NCI-H2029 (cell line): ENCODE measurements around the gene IGSF21.

ENCODE experiments used
- DNase-seq: peaks from one replicate; lab custom pipeline; 2025; lab: John Stamatoyannopoulos, UW

Gene IGSF21

GRCh38 chr1:18178111-18178510 lies 70.5 kb downstream of the IGSF21 start:
- DNase-seq = no peak

- no peak for DNase-seq
These were observed 71.4 kb downstream of the IGSF21 start for GRCh38 chr1:18179009-18179408.

- DNase-seq = peak; percentile 64
These were observed 75.0 kb downstream of the IGSF21 start for GRCh38 chr1:18182398-18183160.

GRCh38 chr1:18183533-18183932 lies 75.9 kb downstream of the IGSF21 start:
- DNase-seq = no peak

DNA sequence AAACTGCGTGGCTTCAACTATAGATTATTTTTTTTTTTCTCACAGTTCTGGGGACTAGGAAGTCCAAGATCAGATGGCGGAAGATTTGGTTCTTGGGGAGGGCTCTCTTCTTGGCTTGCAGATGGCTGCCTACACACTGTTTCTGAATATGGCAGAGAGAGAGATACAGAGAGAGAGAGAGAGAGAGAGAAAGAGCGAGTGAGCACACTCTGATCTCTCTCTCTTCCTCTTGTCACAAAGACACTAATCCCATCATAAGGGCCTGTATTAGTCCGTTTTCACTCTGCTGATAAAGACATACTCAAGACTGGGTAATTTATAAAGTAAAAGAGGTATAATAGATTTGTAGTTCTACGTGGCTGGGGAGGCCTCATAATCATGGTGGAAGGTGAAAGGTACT lies 79.5 kb downstream of the IGSF21 start:
- DNase-seq = no peak

- DNase-seq = no peak
These were observed 81.4 kb downstream of the IGSF21 start for GRCh38 chr1:18188820-18189517.

GRCh38 chr1:18190598-18190997 lies 83.0 kb downstream of the IGSF21 start:
- no peak for DNase-seq

DNA sequence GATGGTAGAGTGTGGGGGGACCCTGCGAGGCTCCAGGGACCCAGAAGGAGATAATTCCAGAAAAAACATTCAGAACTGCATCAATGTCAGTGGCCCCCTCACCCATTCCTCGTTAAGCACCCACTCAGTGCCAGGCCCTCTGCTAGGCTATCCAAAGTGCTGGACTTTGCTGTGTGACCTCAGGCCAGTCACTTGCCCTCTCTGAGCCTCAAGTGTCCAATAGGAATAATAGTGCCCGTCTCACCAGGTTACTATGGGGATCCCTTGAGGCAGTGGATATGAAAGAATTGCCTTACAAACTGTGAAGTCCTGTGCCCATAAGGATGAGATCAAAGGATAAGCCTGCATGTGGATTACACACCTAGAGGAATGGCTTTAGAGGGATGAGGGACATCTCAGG lies 83.4 kb downstream of the IGSF21 start:
- no peak for DNase-seq

DNA sequence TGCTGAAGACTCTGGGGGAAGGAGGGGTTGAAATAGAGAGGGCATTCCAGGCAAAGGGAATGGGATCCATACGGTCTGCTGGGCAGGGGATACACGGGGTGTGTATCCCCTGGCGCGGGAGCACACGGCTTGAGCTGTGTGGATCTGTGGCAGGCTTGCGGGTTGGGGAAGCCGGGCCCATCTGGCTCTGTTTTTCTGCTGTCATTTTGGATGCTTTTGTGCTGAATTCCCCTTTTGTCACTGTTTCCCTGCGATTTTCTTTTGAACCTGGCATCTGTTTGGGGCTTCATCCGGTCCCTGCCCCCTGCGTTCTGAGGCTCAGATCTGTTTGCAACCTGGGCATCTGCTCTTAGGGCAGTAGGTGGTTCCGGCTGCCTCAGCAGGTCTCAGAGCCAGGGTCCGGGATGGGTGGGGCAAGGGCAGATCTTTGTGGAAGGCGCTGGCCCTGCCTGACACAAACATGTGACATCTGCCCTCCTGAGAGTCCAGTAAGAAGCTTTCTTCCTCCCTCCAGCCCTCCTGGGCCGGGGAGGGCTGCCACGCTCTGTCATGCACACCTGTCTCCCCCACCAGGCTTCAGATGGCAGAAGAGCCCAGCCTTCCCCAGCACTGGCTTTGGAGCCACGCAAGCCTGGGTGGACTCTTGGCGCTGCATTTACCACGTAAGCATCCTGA lies 84.0 kb downstream of the IGSF21 start:
- no peak for DNase-seq

DNA sequence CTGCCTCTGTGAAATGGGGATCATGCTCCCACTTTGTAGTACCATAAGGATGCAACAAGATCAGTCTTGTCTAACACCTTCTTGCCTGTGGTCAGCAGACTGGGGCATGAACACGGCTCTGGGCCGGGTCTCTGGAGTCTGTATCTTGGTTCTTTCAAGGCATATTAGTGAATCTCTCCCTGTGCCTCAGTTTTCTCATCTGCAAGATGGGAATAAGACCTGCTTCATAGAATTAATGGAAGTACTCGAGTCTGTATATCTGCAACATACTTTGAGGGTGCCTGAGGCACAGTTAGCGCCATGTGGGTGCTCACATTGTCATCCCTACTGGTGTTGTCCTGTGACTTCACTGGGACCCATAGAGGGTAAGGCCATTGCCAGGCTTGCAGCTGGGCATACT lies 84.6 kb downstream of the IGSF21 start:
- DNase-seq = no peak

DNA sequence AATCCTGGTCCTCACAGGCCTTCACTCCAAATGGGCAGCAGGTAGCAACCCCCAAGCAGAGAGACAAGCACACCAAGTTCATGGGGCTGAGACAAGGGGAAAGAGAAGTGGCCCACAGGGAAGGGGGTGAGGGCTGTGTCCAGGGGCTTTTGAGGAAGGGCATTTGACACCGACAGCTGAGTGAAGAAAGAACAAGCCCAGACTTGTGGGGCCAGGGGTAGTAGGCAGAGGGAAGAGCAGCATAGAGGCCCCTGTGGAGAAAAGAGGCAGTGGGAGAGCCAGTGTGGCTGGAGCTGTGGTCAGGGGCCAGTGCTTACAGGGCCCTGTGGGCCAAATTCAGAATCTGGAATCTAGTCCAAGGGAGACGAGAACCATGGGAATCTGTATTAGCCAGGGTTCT lies 85.4 kb downstream of the IGSF21 start:
- DNase-seq = no peak

DNA sequence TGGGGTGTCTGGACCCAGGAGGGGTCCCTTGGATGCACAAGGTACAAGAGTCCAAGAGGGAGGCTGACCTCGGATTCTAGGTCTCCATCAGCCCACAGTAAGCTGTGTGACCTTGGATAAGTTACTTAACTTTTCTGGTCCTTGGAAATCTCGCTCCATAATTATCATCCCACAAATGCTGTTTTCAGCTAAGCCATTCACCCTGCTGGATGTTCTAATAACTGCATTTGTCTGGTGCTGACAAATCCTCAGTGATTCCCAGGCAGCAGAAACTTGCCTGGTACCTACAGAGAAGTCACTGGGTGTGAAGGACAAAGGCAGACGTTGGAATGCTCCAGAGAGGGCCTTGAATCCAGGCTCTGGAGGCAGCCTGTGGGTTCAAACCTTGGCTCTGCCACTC lies 89.7 kb downstream of the IGSF21 start:
- DNase-seq = no peak

DNA sequence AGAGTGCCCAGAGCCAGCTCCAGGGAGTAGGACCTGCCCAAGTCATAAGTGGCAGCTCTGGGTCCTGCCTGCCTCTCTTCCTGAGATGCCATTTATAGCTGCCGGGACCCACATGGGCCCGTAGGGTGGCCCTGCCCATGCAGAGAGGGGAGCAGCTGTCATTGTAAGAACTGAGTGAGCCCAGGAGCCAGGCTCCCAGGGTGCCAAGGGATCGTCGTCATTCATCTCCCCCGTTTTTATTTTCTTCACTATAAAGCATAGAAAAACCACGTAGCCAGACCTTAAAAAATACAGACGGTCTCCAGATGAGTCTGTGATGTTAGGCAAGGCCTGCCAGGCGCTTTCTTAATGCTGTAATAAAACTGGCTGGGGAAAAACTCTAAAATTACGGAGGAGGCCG lies 90.7 kb downstream of the IGSF21 start:
- no peak for DNase-seq

GRCh38 chr1:18199462-18199861 lies 91.9 kb downstream of the IGSF21 start:
- peak; percentile 14 for DNase-seq

- no peak for DNase-seq
These were observed 92.6 kb downstream of the IGSF21 start for GRCh38 chr1:18200136-18200717.

GRCh38 chr1:18200918-18201317 lies 93.3 kb downstream of the IGSF21 start:
- no peak for DNase-seq

DNA sequence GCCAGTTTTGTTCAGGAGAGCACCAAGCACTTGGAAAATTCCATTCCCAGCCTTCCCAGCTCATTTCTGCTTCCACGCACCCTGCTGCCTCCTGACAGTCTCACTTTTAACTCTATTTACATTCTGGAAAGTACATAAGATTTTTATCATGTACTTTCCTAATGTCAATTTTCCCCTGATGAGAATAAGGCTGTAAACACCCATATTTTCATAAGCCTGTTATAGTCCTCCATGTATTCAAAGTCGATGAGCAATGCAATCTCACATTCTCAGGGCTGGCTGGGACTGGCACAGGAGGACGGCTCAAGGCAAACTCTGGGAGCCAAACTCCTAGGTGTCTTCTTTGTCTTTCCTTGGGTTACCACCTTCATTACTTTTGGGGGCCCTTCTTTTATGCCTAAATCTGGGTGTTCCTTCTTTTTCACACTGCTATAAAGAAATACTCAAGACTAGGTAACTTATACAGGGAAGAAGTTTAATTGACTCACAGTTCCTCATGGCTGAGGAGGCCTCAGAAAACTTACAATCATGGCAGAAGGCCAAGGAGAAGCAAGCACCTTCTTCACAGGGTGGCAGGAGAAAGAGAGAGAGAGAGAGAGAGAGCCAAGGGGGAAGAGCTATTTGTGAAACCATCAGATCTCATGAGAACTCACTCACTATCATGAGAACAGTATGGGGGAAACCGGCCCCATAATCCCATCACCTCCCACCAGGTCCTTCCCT lies 94.6 kb downstream of the IGSF21 start:
- DNase-seq = no peak

DNA sequence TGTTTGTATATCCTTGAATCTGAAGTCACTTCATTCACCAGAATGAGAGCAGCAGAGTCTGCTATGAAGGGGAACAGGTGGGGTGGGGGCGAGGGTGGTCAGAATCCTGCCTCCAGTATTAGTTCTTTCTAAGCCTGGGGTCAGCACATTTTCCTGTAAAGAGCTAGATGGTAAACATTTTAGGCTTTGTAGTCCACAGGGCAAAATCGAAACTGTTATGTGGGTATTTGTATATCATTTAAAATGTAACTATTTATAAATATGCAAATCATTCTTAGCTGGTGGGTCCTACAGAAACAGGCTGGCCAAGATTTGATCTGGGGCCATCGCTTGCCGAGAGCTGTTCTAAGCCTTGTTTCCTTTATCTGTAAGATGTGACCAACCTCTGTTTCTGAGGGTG lies 96.0 kb downstream of the IGSF21 start:
- DNase-seq = no peak

- no peak for DNase-seq
These were observed 97.0 kb downstream of the IGSF21 start for GRCh38 chr1:18204575-18204974.

DNA sequence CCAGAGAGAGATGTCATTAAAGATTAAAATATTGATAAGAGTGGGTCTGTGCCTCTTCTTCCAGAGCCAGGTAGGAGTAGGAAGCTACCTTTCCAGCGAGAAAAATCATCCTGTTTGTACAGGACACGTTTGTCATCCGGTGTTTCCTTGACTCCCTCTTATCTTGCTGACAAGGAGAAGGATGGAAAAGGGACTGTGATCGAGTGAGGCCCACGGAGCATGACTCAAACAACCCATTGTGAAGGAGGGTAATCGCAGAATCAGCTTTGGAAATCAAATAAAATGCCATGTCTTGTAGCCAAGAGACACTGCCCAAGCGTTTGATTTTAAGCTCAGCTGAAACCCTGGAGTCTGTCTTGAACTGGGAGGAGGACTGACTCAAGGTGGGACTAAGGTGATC lies 97.7 kb downstream of the IGSF21 start:
- DNase-seq = no peak

DNA sequence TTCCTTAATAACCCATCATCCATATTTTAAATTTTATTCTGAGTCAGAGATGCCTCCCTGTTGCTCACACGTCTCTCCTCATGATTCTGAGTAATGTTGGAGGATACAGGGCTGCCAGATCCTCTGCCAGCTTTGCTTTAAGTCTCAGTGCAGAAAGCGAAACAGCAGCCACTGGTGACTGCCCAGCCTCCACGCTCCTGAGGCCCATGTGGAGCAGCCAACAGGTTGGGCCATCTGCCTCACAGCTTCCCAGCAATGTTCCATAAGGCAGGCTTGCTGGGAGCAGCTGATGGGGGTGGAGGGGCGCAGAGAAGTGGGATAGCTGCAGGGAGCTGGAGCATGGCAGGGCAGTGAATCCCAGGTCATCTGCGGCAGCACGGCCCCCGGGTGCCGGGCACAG lies 104.2 kb downstream of the IGSF21 start:
- DNase-seq = no peak

GRCh38 chr1:18217398-18218043 lies 109.9 kb downstream of the IGSF21 start:
- DNase-seq = peak; percentile 11
